Measurements from ENCODE around the gene CIAO2B. TPM values are rescaled to one million over a fixed set of nuclear protein-coding genes. Genes with fewer than 3 reads are reported as not detected.
A peak's percentile ranks its signal among the peaks of the same experiment; 100 is the strongest.

Gene CIAO2B
- total RNA-seq, 1 experiment from 2014 or later: 119 TPM

- BruUV-seq (replicated peaks): no TSS peak
- Histone ChIP-seq H3K4me1 (peaks cover 7% of the 10 kb centered on the region), H3K36me3 (ENCODE audit: control insufficient read depth, insufficient read depth, low read length) (no peaks in the 10 kb centered on the region), H3K27me3 (replicated peaks; ENCODE audit: control insufficient read depth, insufficient read depth, low read length) (no peaks in the 10 kb centered on the region), H3K9me3 (no peaks in the 10 kb centered on the region), H3K4me3 (ENCODE audit: low read depth, low read length) (no peak overlapping the region)
- peaks cover 5% of the 10 kb centered on the region for H3K27me3 Mint-ChIP-seq (ENCODE audit: insufficient read depth, unreplicated experiment)
- TF ChIP-seq, protein P1, sequence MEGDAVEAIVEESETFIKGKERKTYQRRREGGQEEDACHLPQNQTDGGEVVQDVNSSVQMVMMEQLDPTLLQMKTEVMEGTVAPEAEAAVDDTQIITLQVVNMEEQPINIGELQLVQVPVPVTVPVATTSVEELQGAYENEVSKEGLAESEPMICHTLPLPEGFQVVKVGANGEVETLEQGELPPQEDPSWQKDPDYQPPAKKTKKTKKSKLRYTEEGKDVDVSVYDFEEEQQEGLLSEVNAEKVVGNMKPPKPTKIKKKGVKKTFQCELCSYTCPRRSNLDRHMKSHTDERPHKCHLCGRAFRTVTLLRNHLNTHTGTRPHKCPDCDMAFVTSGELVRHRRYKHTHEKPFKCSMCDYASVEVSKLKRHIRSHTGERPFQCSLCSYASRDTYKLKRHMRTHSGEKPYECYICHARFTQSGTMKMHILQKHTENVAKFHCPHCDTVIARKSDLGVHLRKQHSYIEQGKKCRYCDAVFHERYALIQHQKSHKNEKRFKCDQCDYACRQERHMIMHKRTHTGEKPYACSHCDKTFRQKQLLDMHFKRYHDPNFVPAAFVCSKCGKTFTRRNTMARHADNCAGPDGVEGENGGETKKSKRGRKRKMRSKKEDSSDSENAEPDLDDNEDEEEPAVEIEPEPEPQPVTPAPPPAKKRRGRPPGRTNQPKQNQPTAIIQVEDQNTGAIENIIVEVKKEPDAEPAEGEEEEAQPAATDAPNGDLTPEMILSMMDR (IDR thresholded peaks at IDR 0.05; ENCODE audit: insufficient read depth in 1 of 2, low read depth in 1 of 2, low read length in 1 of 2, severe bottlenecking in 1 of 2, unreplicated experiment in 1 of 2): no peak
- no peaks in the 10 kb centered on the region for H3K9me3 Mint-ChIP-seq (ENCODE audit: unreplicated experiment)
- no peak overlapping the region for H3K4me3 Mint-ChIP-seq (ENCODE audit: unreplicated experiment)
- peaks cover 17% of the 10 kb centered on the region for H3K36me3 Mint-ChIP-seq (ENCODE audit: insufficient read depth, unreplicated experiment)
- POLR2A ChIA-PET: no interaction called here
- H3K4me1 Mint-ChIP-seq (ENCODE audit: low read depth, unreplicated experiment): peaks cover 15% of the 10 kb centered on the region
- H3K27ac Mint-ChIP-seq (ENCODE audit: unreplicated experiment): no peak overlapping the region
- no peak for DNase-seq
- CTCF ChIA-PET: interaction anchor here (1.0 to 1.1 kb wide), 3 partner anchors 11 to 35 kb away, joined by 3 to 4 read pairs (median 4); partner anchors contain the start of gene CDH16
- intact Hi-C loops (cut with micrococcal nuclease; ENCODE audit: unreplicated experiment): no loop called here
Observed at GRCh38 chr16:66930189-66930588, 4.0 kb downstream of the CIAO2B start.

- no peaks in the 10 kb centered on the region for H3K27me3 ChIP-seq (replicated peaks; ENCODE audit: control insufficient read depth, insufficient read depth, low read length)
- ChIA-PET POLR2A (no interaction called here), CTCF (interaction anchor here (0.7 to 2.8 kb wide), 9 partner anchors 9 to 116 kb away, joined by 3 to 36 read pairs (median 6); partner anchors contain the start of genes CDH16, NAE1 and PDP2)
- intact Hi-C loops (cut with micrococcal nuclease; ENCODE audit: unreplicated experiment): no loop called here
- Mint-ChIP-seq H3K27me3 (ENCODE audit: insufficient read depth, unreplicated experiment) (peaks cover 5% of the 10 kb centered on the region), H3K36me3 (ENCODE audit: insufficient read depth, unreplicated experiment) (peaks cover 9% of the 10 kb centered on the region), H3K27ac (ENCODE audit: unreplicated experiment) (no peak overlapping the region), H3K4me3 (ENCODE audit: unreplicated experiment) (no peak overlapping the region), H3K4me1 (ENCODE audit: low read depth, unreplicated experiment) (peaks cover 11% of the 10 kb centered on the region), H3K9me3 (ENCODE audit: unreplicated experiment) (no peaks in the 10 kb centered on the region)
- TF ChIP-seq, protein P1 (IDR thresholded peaks at IDR 0.05; ENCODE audit: insufficient read depth in 1 of 2, low read depth in 1 of 2, low read length in 1 of 2, severe bottlenecking in 1 of 2, unreplicated experiment in 1 of 2): peak; percentile 10 to 57
- H3K9me3 ChIP-seq: no peaks in the 10 kb centered on the region
- no TSS peak for BruUV-seq (replicated peaks)
- H3K36me3 ChIP-seq (ENCODE audit: control insufficient read depth, insufficient read depth, low read length): no peaks in the 10 kb centered on the region
- H3K4me1 ChIP-seq: peaks cover 13% of the 10 kb centered on the region
- DNase-seq: peak in 1 of 2 experiments; percentile 58
- no peak overlapping the region for H3K4me3 ChIP-seq (ENCODE audit: low read depth, low read length)
Observed at GRCh38 chr16:66928702-66929388, 5.4 kb downstream of the CIAO2B start.

DNA sequence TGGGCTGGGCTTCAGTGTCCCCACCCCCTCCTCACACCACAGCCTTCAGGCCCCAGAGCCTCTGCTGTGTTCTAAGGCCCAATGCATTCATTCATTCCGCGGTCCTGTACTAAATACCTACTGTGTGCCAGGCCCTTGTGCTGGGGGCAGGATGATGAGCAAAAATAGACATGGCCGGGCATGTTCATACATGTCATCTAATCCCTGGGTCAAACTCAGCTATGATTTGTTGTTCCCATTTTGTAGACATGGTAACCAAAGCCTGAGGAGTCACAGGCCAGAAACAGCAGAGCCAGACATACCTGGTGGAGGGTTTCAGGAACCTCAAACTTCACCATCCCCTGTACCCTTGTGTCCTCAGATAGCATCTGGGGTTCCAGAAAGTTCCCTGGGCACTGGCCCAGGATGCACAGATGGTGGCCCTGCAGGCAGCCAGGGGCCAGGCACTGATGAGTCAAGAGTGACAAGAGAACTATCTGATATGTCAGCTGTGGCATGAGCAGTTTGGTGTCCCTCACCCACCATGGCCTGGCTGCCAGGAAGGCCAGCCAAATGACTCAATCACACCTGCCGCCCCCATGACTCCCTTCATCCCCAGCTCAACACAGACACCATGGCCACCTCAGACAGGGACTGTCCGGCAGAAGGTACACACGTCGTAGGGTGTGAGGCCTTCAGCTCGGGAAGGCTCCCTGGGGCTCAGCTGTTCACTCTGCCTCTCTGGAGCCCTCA, 6.1 kb downstream of the CIAO2B start:
- CTCF ChIA-PET: interaction anchor here (0.6 to 2.8 kb wide), 10 partner anchors 9 to 116 kb away, joined by 3 to 36 read pairs (median 6); partner anchors contain the start of genes CDH16, NAE1 and PDP2
- H3K27me3 Mint-ChIP-seq (ENCODE audit: insufficient read depth, unreplicated experiment): peaks cover 5% of the 10 kb centered on the region
- Histone ChIP-seq H3K27me3 (replicated peaks; ENCODE audit: control insufficient read depth, insufficient read depth, low read length) (no peaks in the 10 kb centered on the region), H3K4me1 (peaks cover 8% of the 10 kb centered on the region; the same call in 1 of the 2 replicates), H3K36me3 (ENCODE audit: control insufficient read depth, insufficient read depth, low read length) (no peaks in the 10 kb centered on the region), H3K4me3 (ENCODE audit: low read depth, low read length) (no peak overlapping the region), H3K9me3 (no peaks in the 10 kb centered on the region)
- peaks cover 1% of the 10 kb centered on the region for H3K36me3 Mint-ChIP-seq (ENCODE audit: insufficient read depth, unreplicated experiment)
- no peaks in the 10 kb centered on the region for H3K9me3 Mint-ChIP-seq (ENCODE audit: unreplicated experiment)
- POLR2A ChIA-PET: no interaction called here
- H3K27ac Mint-ChIP-seq (ENCODE audit: unreplicated experiment): no peak overlapping the region
- DNase-seq: no peak
- intact Hi-C loops (cut with micrococcal nuclease; ENCODE audit: unreplicated experiment): no loop called here
- TF ChIP-seq, protein P1 (IDR thresholded peaks at IDR 0.05; ENCODE audit: insufficient read depth in 1 of 2, low read depth in 1 of 2, low read length in 1 of 2, severe bottlenecking in 1 of 2, unreplicated experiment in 1 of 2): no peak
- BruUV-seq (replicated peaks): no TSS peak
- H3K4me3 Mint-ChIP-seq (ENCODE audit: unreplicated experiment): no peak overlapping the region
- H3K4me1 Mint-ChIP-seq (ENCODE audit: low read depth, unreplicated experiment): peaks cover 3% of the 10 kb centered on the region

Data from Caco-2 (cell line).